SK-N-SH treated with all-trans-retinoic acid at 6 μM for 48 hours (cell line): Measurements from ENCODE around the gene EFNB2.

Experiments used
- BACH2 ChIP-seq: fragments of 250-450 bp; sonication (Bioruptor Pico); IDR thresholded peaks from 2 replicates; pipeline ENCODE4 v1.9.0; 2021; ENCODE audit warnings: mild to moderate bottlenecking, borderline replicate concordance
- OSR1 ChIP-seq: fragments of 250-450 bp; sonication (Bioruptor Pico); IDR thresholded peaks from 2 replicates; pipeline ENCODE4 v1.8.0; 2022; ENCODE audit warnings: moderate library complexity, mild to moderate bottlenecking, inconsistent platforms
- RARB ChIP-seq: fragments of 250-450 bp; sonication (Bioruptor Pico); IDR thresholded peaks from 2 replicates; pipeline ENCODE4 v1.8.0; 2021; ENCODE audit warnings: mild to moderate bottlenecking, moderate library complexity
- TCF4 ChIP-seq: fragments of 250-450 bp; sonication (Bioruptor Pico); IDR thresholded peaks from 2 replicates; pipeline ENCODE4 v1.8.0; 2021; ENCODE audit warnings: mild to moderate bottlenecking, moderate library complexity, borderline replicate concordance
- TOX ChIP-seq: fragments of 250-450 bp; sonication (Bioruptor Pico); IDR thresholded peaks from 2 replicates; pipeline ENCODE4 v1.8.0; 2021; ENCODE audit warnings: mild to moderate bottlenecking, moderate library complexity, borderline replicate concordance
- ZC3H10 ChIP-seq: fragments of 250-450 bp; sonication (Bioruptor Pico); IDR thresholded peaks from 2 replicates; pipeline ENCODE4 v1.5.1; 2021; ENCODE audit warnings: mild to moderate bottlenecking, moderate library complexity
- ZFP30 ChIP-seq: fragments of 450-650 bp; formaldehyde crosslinking; IDR thresholded peaks from 2 replicates; pipeline ENCODE4 v1.5.0; 2022; ENCODE audit warnings: mild to moderate bottlenecking, moderate library complexity
- ZNF70 ChIP-seq: fragments of 450-650 bp; formaldehyde crosslinking; IDR thresholded peaks from 2 replicates; pipeline ENCODE4 v1.5.0; 2020; ENCODE audit warnings: mild to moderate bottlenecking, moderate library complexity
- TF ChIP-seq, protein P1 (sequence below): fragments of 250-450 bp; sonication (Bioruptor Pico); IDR thresholded peaks from 2 replicates; pipeline ENCODE4 v1.8.0; 2020; ENCODE audit warnings: mild to moderate bottlenecking, moderate library complexity, borderline replicate concordance
- TF ChIP-seq, protein P2 (sequence below): fragments of 250-450 bp; sonication (Bioruptor Pico); IDR thresholded peaks from 2 replicates; pipeline ENCODE4 v1.5.0; 2020; ENCODE audit warnings: mild to moderate bottlenecking, moderate library complexity

DNA sequence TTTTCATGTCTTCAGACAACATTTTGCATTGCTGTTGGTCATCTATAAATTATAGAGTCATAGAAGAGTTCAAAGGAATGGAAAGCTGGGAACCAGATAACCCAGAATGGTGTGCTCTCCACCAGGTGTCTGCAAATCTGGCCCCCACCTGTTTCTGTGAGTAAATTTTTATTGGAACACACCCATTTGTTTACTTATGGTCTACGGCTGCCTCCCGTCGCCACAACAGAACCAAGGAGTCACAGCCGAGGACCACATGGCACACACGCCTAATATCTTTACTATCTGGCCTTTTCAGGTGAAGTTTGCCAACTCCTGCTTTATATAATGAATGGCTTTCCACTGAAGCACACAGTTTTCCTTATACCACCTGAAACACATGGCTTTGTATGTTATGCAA is 58.2 kb downstream of the EFNB2 start:
- TF ChIP-seq ZFP30 (CRISPR knock-in tag) (no peak), RARB (CRISPR knock-in tag) (no peak), OSR1 (no peak), BACH2 (CRISPR knock-in tag) (no peak), TOX (CRISPR knock-in tag) (no peak), ZNF70 (CRISPR knock-in tag) (no peak), TCF4 (CRISPR knock-in tag) (no peak), ZC3H10 (no peak)
- TF ChIP-seq, protein P1, sequence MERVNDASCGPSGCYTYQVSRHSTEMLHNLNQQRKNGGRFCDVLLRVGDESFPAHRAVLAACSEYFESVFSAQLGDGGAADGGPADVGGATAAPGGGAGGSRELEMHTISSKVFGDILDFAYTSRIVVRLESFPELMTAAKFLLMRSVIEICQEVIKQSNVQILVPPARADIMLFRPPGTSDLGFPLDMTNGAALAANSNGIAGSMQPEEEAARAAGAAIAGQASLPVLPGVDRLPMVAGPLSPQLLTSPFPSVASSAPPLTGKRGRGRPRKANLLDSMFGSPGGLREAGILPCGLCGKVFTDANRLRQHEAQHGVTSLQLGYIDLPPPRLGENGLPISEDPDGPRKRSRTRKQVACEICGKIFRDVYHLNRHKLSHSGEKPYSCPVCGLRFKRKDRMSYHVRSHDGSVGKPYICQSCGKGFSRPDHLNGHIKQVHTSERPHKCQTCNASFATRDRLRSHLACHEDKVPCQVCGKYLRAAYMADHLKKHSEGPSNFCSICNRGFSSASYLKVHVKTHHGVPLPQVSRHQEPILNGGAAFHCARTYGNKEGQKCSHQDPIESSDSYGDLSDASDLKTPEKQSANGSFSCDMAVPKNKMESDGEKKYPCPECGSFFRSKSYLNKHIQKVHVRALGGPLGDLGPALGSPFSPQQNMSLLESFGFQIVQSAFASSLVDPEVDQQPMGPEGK (CRISPR knock-in tag): no peak
- TF ChIP-seq, protein P2, sequence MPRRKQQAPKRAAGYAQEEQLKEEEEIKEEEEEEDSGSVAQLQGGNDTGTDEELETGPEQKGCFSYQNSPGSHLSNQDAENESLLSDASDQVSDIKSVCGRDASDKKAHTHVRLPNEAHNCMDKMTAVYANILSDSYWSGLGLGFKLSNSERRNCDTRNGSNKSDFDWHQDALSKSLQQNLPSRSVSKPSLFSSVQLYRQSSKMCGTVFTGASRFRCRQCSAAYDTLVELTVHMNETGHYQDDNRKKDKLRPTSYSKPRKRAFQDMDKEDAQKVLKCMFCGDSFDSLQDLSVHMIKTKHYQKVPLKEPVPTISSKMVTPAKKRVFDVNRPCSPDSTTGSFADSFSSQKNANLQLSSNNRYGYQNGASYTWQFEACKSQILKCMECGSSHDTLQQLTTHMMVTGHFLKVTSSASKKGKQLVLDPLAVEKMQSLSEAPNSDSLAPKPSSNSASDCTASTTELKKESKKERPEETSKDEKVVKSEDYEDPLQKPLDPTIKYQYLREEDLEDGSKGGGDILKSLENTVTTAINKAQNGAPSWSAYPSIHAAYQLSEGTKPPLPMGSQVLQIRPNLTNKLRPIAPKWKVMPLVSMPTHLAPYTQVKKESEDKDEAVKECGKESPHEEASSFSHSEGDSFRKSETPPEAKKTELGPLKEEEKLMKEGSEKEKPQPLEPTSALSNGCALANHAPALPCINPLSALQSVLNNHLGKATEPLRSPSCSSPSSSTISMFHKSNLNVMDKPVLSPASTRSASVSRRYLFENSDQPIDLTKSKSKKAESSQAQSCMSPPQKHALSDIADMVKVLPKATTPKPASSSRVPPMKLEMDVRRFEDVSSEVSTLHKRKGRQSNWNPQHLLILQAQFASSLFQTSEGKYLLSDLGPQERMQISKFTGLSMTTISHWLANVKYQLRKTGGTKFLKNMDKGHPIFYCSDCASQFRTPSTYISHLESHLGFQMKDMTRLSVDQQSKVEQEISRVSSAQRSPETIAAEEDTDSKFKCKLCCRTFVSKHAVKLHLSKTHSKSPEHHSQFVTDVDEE (CRISPR knock-in tag): no peak
